OCI-LY7 (cell line): ENCODE data around the gene PPIB.

Experiments
- CTCF ChIP-seq: fragments of 200-600 bp; sonication (generic); conservative IDR thresholded peaks from 2 replicates; pipeline ENCODE4 v1.5.1; 2014; ENCODE audit warnings: mild to moderate bottlenecking, antibody characterized with exemption, low read length, moderate library complexity, mixed read lengths
- EZH2phosphoT487 ChIP-seq: fragments of 200-600 bp; sonication (generic); IDR thresholded peaks from 2 replicates; pipeline ENCODE4 v1.6.1; 2018; ENCODE audit warnings: low read depth, borderline replicate concordance, mild to moderate bottlenecking, mixed run types, antibody characterized with exemption, low read length, moderate library complexity, mixed read lengths

- no peak for TF ChIP-seq CTCF
- no peak for TF ChIP-seq EZH2phosphoT487
Observed at GRCh38 chr15:64210371-64210770, 47.5 kb upstream of the PPIB start.
